Activated effector memory CD4-positive, alpha-beta T cell treated with anti-CD3 and anti-CD28 coated beads, Interleukin-2, amount 50 U/mL, for 16 hours (primary cell): ENCODE measurements around the gene KLK10.

ENCODE experiments used
- DNase-seq: peaks from one replicate; pipeline ENCODE4 v3.0.0-alpha.2; 2020

KLK10 gene

GRCh38 chr19:50963381-50963780, 56.1 kb downstream of the KLK10 start:
- DNase-seq = no peak
